Measurements from ENCODE around the gene SELPLG. TPM values are rescaled to one million over a fixed set of nuclear protein-coding genes. Genes with fewer than 3 reads are reported as not detected.
A peak's percentile ranks its signal among the peaks of the same experiment; 100 is the strongest.

SELPLG gene
- total RNA-seq, 1 donor from 2014 or later, result 5.8 TPM

DNA sequence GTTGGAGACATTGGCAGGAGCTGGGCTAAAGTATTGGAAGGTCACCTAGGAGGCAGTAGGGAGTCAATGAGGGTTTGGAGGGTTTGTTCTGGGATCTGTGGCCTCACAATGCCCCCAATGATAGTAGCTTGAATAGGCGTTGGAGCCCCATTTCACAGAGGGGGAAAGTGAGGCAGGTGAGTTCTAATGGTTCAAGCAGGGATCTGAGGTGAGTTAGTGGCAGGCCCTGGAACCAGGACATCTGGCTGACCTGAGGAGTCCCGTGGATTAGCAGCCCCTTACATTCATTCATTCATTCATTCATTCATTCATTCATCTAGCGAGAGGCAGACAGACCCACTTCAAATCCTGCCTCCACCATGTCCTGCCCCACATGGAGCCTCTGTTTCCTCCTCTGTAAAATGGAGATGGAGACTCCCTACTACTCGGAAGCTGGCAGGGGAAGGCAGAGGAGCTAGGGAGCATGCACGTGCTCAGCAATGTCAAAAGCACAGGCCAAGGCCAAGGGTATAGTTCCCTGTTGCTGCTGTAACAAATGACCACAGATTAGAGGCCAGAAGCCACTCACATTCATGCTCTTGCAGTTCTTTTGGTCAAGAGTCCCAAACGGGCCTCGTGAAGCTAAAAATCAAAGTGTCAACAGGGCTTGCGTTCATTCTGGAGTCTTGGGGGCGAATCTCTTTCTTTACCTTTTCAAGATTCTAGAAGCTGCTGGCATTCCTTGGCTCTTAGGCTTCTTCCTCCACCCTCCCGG lies 33.6 kb downstream of the SELPLG start:
- no peak for TF ChIP-seq EZH2 (IDR thresholded peaks at IDR 0.05; ENCODE audit: insufficient read depth, low read length)
- H3K27ac ChIP-seq (ENCODE audit: low read depth, low read length), result no peak overlapping the region

DNA sequence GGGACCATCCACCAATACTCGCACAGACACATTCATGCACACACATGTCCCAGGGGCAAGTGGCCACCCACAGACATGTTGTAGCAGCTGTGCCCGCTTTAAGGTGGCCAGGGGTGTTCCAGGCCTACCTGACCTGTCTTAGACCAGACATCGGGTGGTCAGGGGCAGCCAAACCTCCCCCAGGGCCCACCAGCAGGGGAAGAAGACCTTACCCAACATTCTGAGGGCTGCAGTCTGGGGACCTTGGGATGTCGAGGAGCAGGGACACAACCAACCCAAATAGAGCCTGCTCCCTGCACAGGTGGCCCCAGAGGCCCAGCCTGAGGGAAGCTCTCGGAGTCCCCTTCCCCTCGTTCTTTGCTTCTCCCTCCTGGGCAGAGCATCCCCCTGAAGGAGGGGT lies 34.2 kb downstream of the SELPLG start:
- H3K36me3 Mint-ChIP-seq (ENCODE audit: low read depth, unreplicated experiment), result no peaks in the 10 kb centered on the region

More for the DNA sequence above, 33.6 kb downstream of the SELPLG start:
- H3K27me3 Mint-ChIP-seq (ENCODE audit: low read depth, unreplicated experiment), result peaks cover 15% of the 10 kb centered on the region
- FAIRE-seq (no peak), DNase-seq (ENCODE audit: low read depth) (no peak)
- no peak overlapping the region for H3K27ac Mint-ChIP-seq (ENCODE audit: unreplicated experiment)
- Histone ChIP-seq H3K4me1 (ENCODE audit: insufficient read depth, low read length) (no peaks in the 10 kb centered on the region), H3K36me3 (ENCODE audit: insufficient read depth, low read length) (no peaks in the 10 kb centered on the region), H3K27me3 (ENCODE audit: insufficient read depth, low read length) (no peaks in the 10 kb centered on the region), H3K4me3 (ENCODE audit: insufficient read depth, low read depth, low read length) (no peak overlapping the region), H3K9me3 (ENCODE audit: insufficient read depth, low read depth, low read length) (no peaks in the 10 kb centered on the region), H3K79me2 (ENCODE audit: insufficient read depth, low read length) (no peaks in the 10 kb centered on the region), H3K4me2 (ENCODE audit: low read length) (no peak overlapping the region), H3K9ac (ENCODE audit: low read length) (no peak overlapping the region), H4K20me1 (ENCODE audit: insufficient read depth, low read length) (peaks cover 5% of the 10 kb centered on the region), H2AFZ (ENCODE audit: low read depth, low read length) (no peak overlapping the region)
- no peaks in the 10 kb centered on the region for H3K36me3 Mint-ChIP-seq (ENCODE audit: low read depth, unreplicated experiment)
- H3K4me3 Mint-ChIP-seq (ENCODE audit: unreplicated experiment), result no peak overlapping the region
- H3K9me3 Mint-ChIP-seq (ENCODE audit: unreplicated experiment), result no peaks in the 10 kb centered on the region
- peaks cover 4% of the 10 kb centered on the region for H3K4me1 Mint-ChIP-seq (ENCODE audit: low read depth, unreplicated experiment)

GRCh38 chr12:108598553-108599250 lies 35.0 kb downstream of the SELPLG start:
- H3K4me1 ChIP-seq (ENCODE audit: insufficient read depth, low read length), result no peaks in the 10 kb centered on the region
- no peaks in the 10 kb centered on the region for H3K36me3 ChIP-seq (ENCODE audit: insufficient read depth, low read length)
- H3K4me2 ChIP-seq (ENCODE audit: low read length), result no peak overlapping the region
- H4K20me1 ChIP-seq (ENCODE audit: insufficient read depth, low read length), result peaks cover 7% of the 10 kb centered on the region
- no peak overlapping the region for H3K27ac ChIP-seq (ENCODE audit: low read depth, low read length)
- Mint-ChIP-seq H3K4me1 (ENCODE audit: low read depth, unreplicated experiment) (no peaks in the 10 kb centered on the region), H3K36me3 (ENCODE audit: low read depth, unreplicated experiment) (no peaks in the 10 kb centered on the region), H3K27ac (ENCODE audit: unreplicated experiment) (no peak overlapping the region), H3K4me3 (ENCODE audit: unreplicated experiment) (no peak overlapping the region), H3K9me3 (ENCODE audit: unreplicated experiment) (no peaks in the 10 kb centered on the region), H3K27me3 (ENCODE audit: low read depth, unreplicated experiment) (peaks cover 13% of the 10 kb centered on the region)
- FAIRE-seq, result no peak
- TF ChIP-seq, protein P1, sequence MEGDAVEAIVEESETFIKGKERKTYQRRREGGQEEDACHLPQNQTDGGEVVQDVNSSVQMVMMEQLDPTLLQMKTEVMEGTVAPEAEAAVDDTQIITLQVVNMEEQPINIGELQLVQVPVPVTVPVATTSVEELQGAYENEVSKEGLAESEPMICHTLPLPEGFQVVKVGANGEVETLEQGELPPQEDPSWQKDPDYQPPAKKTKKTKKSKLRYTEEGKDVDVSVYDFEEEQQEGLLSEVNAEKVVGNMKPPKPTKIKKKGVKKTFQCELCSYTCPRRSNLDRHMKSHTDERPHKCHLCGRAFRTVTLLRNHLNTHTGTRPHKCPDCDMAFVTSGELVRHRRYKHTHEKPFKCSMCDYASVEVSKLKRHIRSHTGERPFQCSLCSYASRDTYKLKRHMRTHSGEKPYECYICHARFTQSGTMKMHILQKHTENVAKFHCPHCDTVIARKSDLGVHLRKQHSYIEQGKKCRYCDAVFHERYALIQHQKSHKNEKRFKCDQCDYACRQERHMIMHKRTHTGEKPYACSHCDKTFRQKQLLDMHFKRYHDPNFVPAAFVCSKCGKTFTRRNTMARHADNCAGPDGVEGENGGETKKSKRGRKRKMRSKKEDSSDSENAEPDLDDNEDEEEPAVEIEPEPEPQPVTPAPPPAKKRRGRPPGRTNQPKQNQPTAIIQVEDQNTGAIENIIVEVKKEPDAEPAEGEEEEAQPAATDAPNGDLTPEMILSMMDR (IDR thresholded peaks at IDR 0.05; ENCODE audit: insufficient read depth, low read depth, low read length), result no peak
- no peak for TF ChIP-seq EZH2 (IDR thresholded peaks at IDR 0.05; ENCODE audit: insufficient read depth, low read length)
- no peaks in the 10 kb centered on the region for H3K27me3 ChIP-seq (ENCODE audit: insufficient read depth, low read length)
- DNase-seq (ENCODE audit: low read depth), result no peak
- H3K4me3 ChIP-seq (ENCODE audit: insufficient read depth, low read depth, low read length), result no peak overlapping the region
- no peak overlapping the region for H3K9ac ChIP-seq (ENCODE audit: low read length)
- no peaks in the 10 kb centered on the region for H3K79me2 ChIP-seq (ENCODE audit: insufficient read depth, low read length)
- no peaks in the 10 kb centered on the region for H3K9me3 ChIP-seq (ENCODE audit: insufficient read depth, low read depth, low read length)
- no peak overlapping the region for H2AFZ ChIP-seq (ENCODE audit: low read depth, low read length)

More for the DNA sequence above, 34.2 kb downstream of the SELPLG start:
- FAIRE-seq (no peak), DNase-seq (ENCODE audit: low read depth) (no peak)
- peak overlapping the region; percentile 41 for H3K27ac Mint-ChIP-seq (ENCODE audit: unreplicated experiment)
- H3K9me3 Mint-ChIP-seq (ENCODE audit: unreplicated experiment), result no peaks in the 10 kb centered on the region
- Histone ChIP-seq H3K9ac (ENCODE audit: low read length) (no peak overlapping the region), H3K27ac (ENCODE audit: low read depth, low read length) (no peak overlapping the region), H3K4me2 (ENCODE audit: low read length) (no peak overlapping the region), H3K27me3 (ENCODE audit: insufficient read depth, low read length) (no peaks in the 10 kb centered on the region), H3K79me2 (ENCODE audit: insufficient read depth, low read length) (no peaks in the 10 kb centered on the region), H3K4me3 (ENCODE audit: insufficient read depth, low read depth, low read length) (no peak overlapping the region), H4K20me1 (ENCODE audit: insufficient read depth, low read length) (peaks cover 7% of the 10 kb centered on the region), H2AFZ (ENCODE audit: low read depth, low read length) (no peak overlapping the region), H3K36me3 (ENCODE audit: insufficient read depth, low read length) (no peaks in the 10 kb centered on the region), H3K4me1 (ENCODE audit: insufficient read depth, low read length) (no peaks in the 10 kb centered on the region), H3K9me3 (ENCODE audit: insufficient read depth, low read depth, low read length) (no peaks in the 10 kb centered on the region)
- peaks cover 14% of the 10 kb centered on the region for H3K27me3 Mint-ChIP-seq (ENCODE audit: low read depth, unreplicated experiment)
- TF ChIP-seq, protein P1 (IDR thresholded peaks at IDR 0.05; ENCODE audit: insufficient read depth, low read depth, low read length), result no peak
- no peak for TF ChIP-seq EZH2 (IDR thresholded peaks at IDR 0.05; ENCODE audit: insufficient read depth, low read length)
- peaks cover 3% of the 10 kb centered on the region for H3K4me1 Mint-ChIP-seq (ENCODE audit: low read depth, unreplicated experiment)
- no peak overlapping the region for H3K4me3 Mint-ChIP-seq (ENCODE audit: unreplicated experiment)

All from astrocyte (in vitro differentiated cells and primary cell).